Measurements from ENCODE around the gene DYNC1I1. TPM values are rescaled to one million over a fixed set of nuclear protein-coding genes. Genes with fewer than 3 reads are reported as not detected.

DYNC1I1 gene
- total RNA-seq, 1 experiment from 2014 or later, result 8.3 TPM

DNA sequence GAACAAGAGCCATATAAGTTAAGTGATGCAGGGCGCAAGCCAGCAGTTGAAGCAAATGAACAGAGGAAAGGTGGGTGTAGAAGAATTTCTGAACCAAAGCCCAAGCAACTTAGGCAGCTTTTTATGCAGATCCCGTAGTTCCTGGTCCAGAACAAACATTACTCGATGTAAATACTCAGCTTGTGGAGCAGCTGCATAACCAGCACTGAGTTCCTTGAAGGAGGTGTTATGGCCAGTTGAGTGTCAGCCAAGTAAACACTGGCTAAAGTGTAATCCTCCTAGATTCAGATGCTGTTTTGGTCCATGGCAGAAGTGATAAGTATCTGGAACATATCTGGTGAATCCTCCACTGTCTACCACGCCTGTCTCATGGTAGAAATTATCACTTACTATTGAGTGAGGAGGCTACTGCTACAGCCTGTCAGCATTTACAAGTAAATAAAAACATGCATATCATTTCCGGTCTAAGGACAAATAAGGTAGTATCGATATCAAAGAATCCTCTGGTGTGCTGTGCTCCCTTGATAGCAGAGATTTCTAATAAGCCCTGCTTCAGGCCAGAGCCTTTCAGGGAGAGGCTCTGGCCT, 213.9 kb downstream of the DYNC1I1 start:
- no TSS peak for BruUV-seq (replicated peaks)
- H3K27me3 Mint-ChIP-seq (ENCODE audit: insufficient read depth, unreplicated experiment), result no peaks in the 10 kb centered on the region
- ChIA-PET CTCF (no interaction called here), POLR2A (no interaction called here)
- intact Hi-C loops (cut with micrococcal nuclease; ENCODE audit: unreplicated experiment), result no loop called here
- Histone ChIP-seq H3K4me1 (peaks cover 13% of the 10 kb centered on the region; the same call in 1 of the 2 replicates), H3K27me3 (replicated peaks; ENCODE audit: control insufficient read depth, insufficient read depth, low read length) (no peaks in the 10 kb centered on the region), H3K9me3 (0 out of 2 replicates have a peak, but pooled peaks cover 4% of the 10 kb centered on the region), H3K4me3 (ENCODE audit: low read depth, low read length) (no peak overlapping the region), H3K36me3 (ENCODE audit: control insufficient read depth, insufficient read depth, low read length) (no peaks in the 10 kb centered on the region)
- H3K4me1 Mint-ChIP-seq (ENCODE audit: low read depth, unreplicated experiment), result peaks cover 18% of the 10 kb centered on the region
- TF ChIP-seq CTCF (IDR thresholded peaks at IDR 0.05; ENCODE audit: insufficient read depth in 1 of 2, low read depth in 1 of 2, low read length in 1 of 2, severe bottlenecking in 1 of 2, unreplicated experiment in 1 of 2), result no peak
- no peaks in the 10 kb centered on the region for H3K9me3 Mint-ChIP-seq (ENCODE audit: unreplicated experiment)
- H3K27ac Mint-ChIP-seq (ENCODE audit: unreplicated experiment), result no peak overlapping the region
- H3K36me3 Mint-ChIP-seq (ENCODE audit: insufficient read depth, unreplicated experiment), result no peaks in the 10 kb centered on the region
- no peak for DNase-seq
- no peak overlapping the region for H3K4me3 Mint-ChIP-seq (ENCODE audit: unreplicated experiment)

DNA sequence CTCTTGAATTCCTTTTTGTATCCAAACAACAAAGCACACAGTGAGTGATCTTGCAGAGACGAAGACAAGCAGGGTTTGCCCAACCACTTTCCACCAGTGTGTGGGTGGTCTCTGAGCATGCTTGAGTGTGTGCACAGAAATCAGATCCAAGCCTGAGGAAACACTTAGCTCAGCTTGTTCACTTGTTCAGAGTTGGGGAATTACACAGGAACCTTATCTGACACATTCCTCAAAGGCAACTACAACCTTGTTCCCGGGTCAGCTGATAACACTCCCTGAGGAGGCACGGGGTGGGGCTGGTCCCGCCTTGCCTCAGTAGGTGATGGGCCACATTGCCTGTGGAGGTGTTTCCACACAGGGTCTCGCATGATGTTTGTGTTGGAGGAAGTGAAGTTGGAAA, 216.9 kb downstream of the DYNC1I1 start:
- intact Hi-C loops (cut with micrococcal nuclease; ENCODE audit: unreplicated experiment), result no loop called here
- H3K36me3 ChIP-seq (ENCODE audit: control insufficient read depth, insufficient read depth, low read length), result no peaks in the 10 kb centered on the region
- no peaks in the 10 kb centered on the region for H3K27me3 ChIP-seq (replicated peaks; ENCODE audit: control insufficient read depth, insufficient read depth, low read length)
- H3K4me1 ChIP-seq, result peaks cover 13% of the 10 kb centered on the region; the same call in 1 of the 2 replicates
- no peaks in the 10 kb centered on the region for H3K36me3 Mint-ChIP-seq (ENCODE audit: insufficient read depth, unreplicated experiment)
- ChIA-PET CTCF (no interaction called here), POLR2A (no interaction called here)
- H3K27ac Mint-ChIP-seq (ENCODE audit: unreplicated experiment), result peak overlapping the region; percentile 59
- no peaks in the 10 kb centered on the region for H3K9me3 Mint-ChIP-seq (ENCODE audit: unreplicated experiment)
- no TSS peak for BruUV-seq (replicated peaks)
- H3K4me1 Mint-ChIP-seq (ENCODE audit: low read depth, unreplicated experiment), result peaks cover 18% of the 10 kb centered on the region
- no peak overlapping the region for H3K4me3 Mint-ChIP-seq (ENCODE audit: unreplicated experiment)
- 0 out of 2 replicates have a peak, but pooled peaks cover 1% of the 10 kb centered on the region for H3K9me3 ChIP-seq
- H3K27me3 Mint-ChIP-seq (ENCODE audit: insufficient read depth, unreplicated experiment), result no peaks in the 10 kb centered on the region
- no peak overlapping the region for H3K4me3 ChIP-seq (ENCODE audit: low read depth, low read length)
- peak; percentile 28 to 63 for DNase-seq
- no peak for TF ChIP-seq CTCF (IDR thresholded peaks at IDR 0.05; ENCODE audit: insufficient read depth in 1 of 2, low read depth in 1 of 2, low read length in 1 of 2, severe bottlenecking in 1 of 2, unreplicated experiment in 1 of 2)

- no peaks in the 10 kb centered on the region for H3K9me3 ChIP-seq
- peaks cover 18% of the 10 kb centered on the region for H3K4me1 Mint-ChIP-seq (ENCODE audit: low read depth, unreplicated experiment)
- H3K27ac Mint-ChIP-seq (ENCODE audit: unreplicated experiment), result no peak overlapping the region
- H3K4me1 ChIP-seq, result peaks cover 13% of the 10 kb centered on the region; the same call in 1 of the 2 replicates
- no peak for DNase-seq
- intact Hi-C loops (cut with micrococcal nuclease; ENCODE audit: unreplicated experiment), result loop anchor here (5.0 kb wide), 1 partner anchor 76 kb away; no protein-coding TSS in a partner anchor
- H3K27me3 ChIP-seq (replicated peaks; ENCODE audit: control insufficient read depth, insufficient read depth, low read length), result no peaks in the 10 kb centered on the region
- TF ChIP-seq CTCF (IDR thresholded peaks at IDR 0.05; ENCODE audit: insufficient read depth in 1 of 2, low read depth in 1 of 2, low read length in 1 of 2, severe bottlenecking in 1 of 2, unreplicated experiment in 1 of 2), result peak; percentile 20 to 26
- BruUV-seq (replicated peaks), result no TSS peak
- H3K4me3 Mint-ChIP-seq (ENCODE audit: unreplicated experiment), result no peak overlapping the region
- H3K36me3 ChIP-seq (ENCODE audit: control insufficient read depth, insufficient read depth, low read length), result no peaks in the 10 kb centered on the region
- CTCF ChIA-PET, result no interaction called here
- H3K4me3 ChIP-seq (ENCODE audit: low read depth, low read length), result no peak overlapping the region
- no peaks in the 10 kb centered on the region for H3K9me3 Mint-ChIP-seq (ENCODE audit: unreplicated experiment)
- H3K36me3 Mint-ChIP-seq (ENCODE audit: insufficient read depth, unreplicated experiment), result no peaks in the 10 kb centered on the region
- H3K27me3 Mint-ChIP-seq (ENCODE audit: insufficient read depth, unreplicated experiment), result peaks cover 3% of the 10 kb centered on the region
- POLR2A ChIA-PET, result no interaction called here
These were observed 221.0 kb downstream of the DYNC1I1 start for GRCh38 chr7:95993380-95993779.

All from Caco-2 (cell line).